Iris pigment epithelial cell (primary cell): Measurements from ENCODE around the gene BTRC.
"Not testable (repeated sequence)": the region's sequence is repeated elsewhere in the genome, so short reads cannot be mapped to it uniquely, and the experiment has no call there.

ENCODE experiments used
- DNase-seq: peaks from one replicate; pipeline ENCODE4 v3.0.0-alpha.2; 2011; ENCODE audit warnings: low read depth

The BTRC gene

DNA sequence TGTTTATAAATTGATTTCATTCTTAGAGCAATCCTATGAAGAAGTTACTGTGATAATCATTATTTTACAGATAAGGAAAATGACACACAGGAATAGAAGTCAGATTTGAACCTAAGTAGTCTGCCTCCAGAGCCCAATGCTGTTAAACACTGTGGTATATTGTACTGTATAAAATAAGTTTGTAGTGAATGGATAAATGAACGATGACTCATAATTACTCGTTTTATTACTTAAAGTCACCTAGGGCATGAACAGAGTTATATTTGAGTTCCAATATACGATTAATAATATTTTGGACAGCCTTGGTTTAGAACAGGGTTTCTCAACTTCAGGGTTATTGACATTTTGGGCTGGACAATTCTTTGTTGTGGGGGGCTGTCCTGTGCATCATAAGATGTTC, 7.8 kb upstream of the BTRC start:
- no peak for DNase-seq

DNA sequence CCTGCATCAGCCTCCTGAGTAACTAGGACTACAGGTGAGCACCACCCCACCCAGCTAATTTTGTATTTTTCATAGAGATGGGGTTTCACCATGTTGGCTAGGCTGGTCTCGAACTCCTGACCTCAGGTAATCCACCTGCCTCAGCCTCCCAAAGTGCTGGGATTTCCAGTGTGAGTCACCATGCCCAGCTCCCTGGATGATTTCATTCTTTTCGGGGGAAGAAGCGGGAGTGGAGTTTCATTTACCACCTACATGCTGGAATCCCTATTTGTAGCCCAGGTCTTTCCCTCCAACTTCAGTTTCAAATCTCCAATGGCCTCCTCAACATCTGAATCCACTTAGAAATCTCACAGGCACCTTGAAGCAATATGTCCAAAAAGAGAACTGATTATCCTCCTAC, 2.9 kb upstream of the BTRC start:
- no peak for DNase-seq

- DNase-seq = no peak
These were observed 2.5 kb upstream of the BTRC start for GRCh38 chr10:101351477-101351876.

DNA sequence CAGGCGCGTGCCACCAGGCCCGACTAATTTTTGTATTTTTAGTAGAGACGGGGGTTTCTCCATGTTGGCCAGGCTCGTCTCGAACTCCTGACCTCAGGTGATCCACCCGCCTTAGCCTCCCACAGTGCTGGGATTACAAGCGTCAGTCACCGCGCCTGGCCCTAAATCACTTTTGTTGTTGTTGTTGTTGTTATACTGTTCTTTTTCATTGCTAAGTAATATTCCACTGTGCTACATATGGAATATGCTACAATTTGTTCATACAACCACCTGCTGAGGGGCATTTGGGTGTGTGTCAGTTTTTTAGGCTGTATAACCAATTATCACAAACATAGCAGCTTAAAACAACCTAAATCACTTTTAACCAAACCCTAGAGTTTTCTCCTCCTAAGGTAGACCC, 1.1 kb upstream of the BTRC start:
- DNase-seq = not testable (repeated sequence)

- peak; percentile 59 for DNase-seq
These were observed 535 bp downstream of the BTRC start for GRCh38 chr10:101354328-101355071.

DNA sequence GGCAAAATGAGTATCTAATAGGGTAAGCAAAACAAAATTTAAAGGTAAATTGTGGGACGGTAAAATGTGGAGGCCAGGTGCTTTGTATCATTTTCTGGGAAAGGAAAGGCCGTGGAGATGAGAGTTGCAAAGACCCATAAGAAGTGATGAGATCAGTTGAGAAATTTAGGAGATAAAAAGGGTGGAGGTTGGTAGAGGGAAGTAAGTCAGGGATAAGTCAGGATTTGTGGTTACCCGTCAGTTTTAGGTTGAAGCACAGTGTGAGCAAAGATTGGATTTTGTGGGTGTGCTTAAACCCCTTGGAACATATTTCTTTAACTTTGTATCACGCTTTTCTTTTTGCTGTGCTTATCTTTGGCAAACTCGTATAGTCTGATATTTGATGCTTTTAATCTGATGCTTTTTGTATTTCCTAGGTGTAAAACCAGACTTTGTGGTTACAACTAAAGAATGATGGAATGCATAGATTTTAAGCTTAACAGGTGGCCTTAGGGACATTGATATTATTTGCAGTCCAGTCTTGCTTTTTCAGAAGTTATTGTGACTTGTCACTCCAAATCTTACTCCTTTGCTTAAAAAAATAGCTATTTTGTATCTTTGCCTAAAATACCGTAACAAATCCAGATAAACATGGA, 1.2 kb downstream of the BTRC start:
- DNase-seq = no peak

DNA sequence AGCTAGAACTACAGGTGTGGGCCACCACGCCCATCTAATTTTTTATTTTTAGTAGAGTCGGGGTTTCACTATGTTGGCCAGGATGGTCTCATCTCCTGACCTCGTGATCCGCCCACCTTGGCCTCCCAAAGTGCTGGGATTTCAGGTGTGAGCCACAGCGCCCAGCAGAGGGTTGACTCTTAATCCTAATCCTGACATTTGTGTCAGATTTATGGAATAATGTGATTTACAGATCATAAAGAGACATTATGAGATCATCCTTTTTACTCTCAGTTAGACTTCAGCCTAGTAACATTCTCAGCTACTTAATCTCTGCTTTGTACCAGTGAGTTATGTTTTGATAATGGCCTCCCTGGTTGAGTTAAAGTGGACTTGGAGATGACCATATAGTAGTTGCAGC, 2.2 kb downstream of the BTRC start:
- DNase-seq = no peak

GRCh38 chr10:101357958-101358357, 4.0 kb downstream of the BTRC start:
- no peak for DNase-seq

DNA sequence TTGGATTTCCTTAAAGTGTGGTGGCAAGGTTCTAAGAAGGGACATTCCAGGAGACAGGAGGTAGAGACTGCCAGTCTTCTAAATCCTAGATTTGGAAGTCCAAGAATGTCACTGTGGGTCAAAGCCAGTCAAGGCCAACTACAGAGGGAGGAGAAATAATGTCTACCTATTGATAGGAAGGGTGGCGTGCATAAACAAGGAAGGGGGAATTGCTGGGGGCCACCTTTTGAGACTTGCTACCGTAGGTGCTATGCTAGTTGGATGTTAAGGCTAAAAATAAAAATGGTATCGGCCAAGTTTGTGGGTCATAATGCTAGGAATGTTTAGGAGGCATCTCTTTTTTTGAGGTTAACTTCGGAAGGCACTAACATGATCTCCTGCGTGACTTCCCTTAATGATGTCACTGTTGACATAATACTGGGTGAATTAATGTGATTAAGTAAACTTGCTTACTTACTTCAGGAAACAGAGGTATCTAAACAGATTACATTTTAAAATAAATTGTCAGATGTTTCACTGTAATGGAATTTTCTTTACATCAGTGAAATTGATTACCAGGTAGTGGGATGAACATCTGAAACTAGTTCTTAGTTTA, 4.8 kb downstream of the BTRC start:
- peak; percentile 76 for DNase-seq

DNA sequence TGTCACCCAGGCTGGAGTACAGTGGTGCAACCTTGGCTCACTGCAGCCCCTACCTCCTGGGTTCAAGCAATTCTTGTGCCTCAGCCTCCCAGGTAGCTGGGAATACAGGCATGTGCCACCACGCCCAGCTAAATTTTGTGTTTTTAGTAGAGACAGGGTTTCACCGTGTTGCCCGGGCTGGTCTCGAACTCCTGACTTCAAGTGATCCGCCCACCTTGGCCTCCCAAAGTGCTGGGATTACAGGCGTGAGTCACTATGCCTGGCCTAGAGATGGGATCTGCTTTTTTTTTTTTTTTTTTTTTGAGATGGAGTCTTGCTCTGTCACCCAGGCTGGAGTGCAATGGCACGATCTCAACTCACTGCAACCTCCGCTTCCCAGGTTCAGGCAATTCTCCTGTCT, 6.1 kb downstream of the BTRC start:
- not testable (repeated sequence) for DNase-seq

GRCh38 chr10:101360841-101361240, 6.9 kb downstream of the BTRC start:
- not testable (repeated sequence) for DNase-seq

- DNase-seq = no peak
These were observed 10.0 kb downstream of the BTRC start for GRCh38 chr10:101363850-101364400.

DNA sequence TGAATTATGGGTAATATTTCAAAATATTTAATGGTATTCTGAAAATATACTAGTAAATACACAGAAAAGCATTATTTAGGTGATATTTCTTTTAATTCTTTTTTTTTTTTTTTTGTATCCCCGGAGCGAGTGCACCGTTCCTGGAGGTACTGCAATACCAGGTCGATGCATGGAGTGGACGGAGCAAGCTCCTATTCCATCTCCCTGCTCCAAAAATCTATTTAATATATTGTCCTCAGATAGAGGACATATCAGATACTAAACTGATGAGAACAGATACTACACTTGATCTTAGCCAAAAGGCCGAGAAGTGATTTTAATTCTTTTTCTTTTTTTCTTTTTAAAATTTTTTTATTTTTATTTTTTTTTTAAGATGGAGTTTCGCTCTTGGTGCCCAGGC, 10.8 kb downstream of the BTRC start:
- no peak for DNase-seq

- DNase-seq = peak; percentile 93
These were observed 13.8 kb downstream of the BTRC start for GRCh38 chr10:101367569-101368453.

GRCh38 chr10:101373063-101373462, 19.1 kb downstream of the BTRC start:
- no peak for DNase-seq

GRCh38 chr10:101373993-101374392, 20.0 kb downstream of the BTRC start:
- DNase-seq = not testable (repeated sequence)

GRCh38 chr10:101375076-101375475, 21.1 kb downstream of the BTRC start:
- DNase-seq = no peak

GRCh38 chr10:101379663-101380352, 25.8 kb downstream of the BTRC start:
- DNase-seq = no peak

DNA sequence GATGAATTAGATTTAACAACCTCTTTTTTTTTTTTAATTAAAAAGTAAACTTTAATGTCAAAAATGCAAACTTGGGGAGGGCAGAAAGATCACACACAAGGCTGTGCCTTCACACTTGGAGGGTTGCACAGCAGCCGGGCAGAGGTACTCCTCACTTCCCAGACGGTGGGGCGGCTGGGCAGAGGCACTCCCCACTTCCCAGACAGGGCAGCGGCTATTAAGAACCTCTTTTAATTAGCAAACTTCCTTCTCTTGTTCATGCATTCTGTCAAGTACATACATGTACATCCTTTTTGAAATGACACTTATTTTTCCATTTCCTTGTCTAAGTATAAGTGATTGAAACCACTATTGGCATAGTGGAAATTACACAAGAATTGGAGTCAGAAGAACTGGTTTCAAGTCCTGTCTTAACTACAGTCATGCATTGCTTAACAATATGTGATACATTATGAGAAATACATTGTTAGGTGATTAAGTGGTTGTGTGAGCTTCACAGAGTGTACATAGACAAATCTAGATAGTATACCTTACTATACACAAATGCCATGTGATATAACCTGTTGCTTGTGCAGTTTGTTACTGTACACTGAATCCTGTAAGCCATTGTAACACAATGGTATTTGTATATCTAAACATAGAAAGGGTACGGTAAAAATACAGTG, 26.5 kb downstream of the BTRC start:
- DNase-seq = peak; percentile 45

DNA sequence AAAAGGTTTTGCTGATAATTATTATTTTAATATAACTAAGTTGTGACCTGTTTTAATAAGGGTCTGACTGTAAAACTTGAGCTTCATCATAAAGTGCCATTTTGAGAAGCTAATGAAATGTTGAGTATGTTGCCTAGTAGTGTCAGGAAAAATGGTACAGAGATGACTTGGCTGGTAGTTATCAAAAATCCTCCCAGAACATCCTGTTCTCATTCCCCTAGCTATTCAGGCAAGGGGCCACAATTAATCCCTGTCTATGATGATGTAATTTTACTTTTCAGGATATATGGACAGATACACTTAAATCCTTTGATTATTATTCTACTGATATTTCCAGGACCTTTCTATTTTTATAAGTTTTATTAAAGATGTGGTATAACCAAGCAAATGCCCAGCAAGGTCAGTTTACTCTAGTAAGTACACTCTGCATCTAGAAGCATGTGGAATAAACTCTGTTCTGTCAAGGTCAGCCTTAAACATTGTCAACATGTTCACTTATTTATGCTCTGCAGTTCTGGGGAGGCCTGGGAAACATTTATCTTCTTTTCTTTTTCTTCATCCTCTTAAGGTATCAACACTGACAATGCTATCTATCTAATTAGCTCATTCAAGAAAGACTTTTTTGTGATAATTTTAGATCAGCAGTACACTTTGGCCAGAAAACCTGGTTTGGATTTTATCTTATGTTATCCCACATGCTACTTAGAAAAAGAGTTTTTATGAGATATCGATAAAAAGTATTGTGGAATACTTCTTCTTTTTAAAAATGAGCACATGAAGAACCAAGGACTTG, 32.1 kb downstream of the BTRC start:
- DNase-seq = peak; percentile 63
